SU-DHL-6 (cell line): ENCODE data around the gene OR6B2.

ENCODE experiments used
- H2AFZ ChIP-seq: fragments of 200-600 bp; sonication (generic); 2 replicates; pipeline ENCODE4 v1.6.1; 2014; ENCODE audit warnings: low read depth, mild to moderate bottlenecking, moderate library complexity, mixed read lengths, antibody characterized with exemption, low read length; ENCODE audit not compliant: severe bottlenecking
- H3F3A ChIP-seq: fragments of 200-600 bp; shearing (Covaris generic); 2 replicates; pipeline ENCODE4 v1.6.0; 2016; ENCODE audit warnings: antibody characterized with exemption, mild to moderate bottlenecking; ENCODE audit not compliant: insufficient read depth
- H3K27ac ChIP-seq: fragments of 200-600 bp; sonication (generic); 2 replicates; pipeline ENCODE4 v1.5.1; 2016; ENCODE audit warnings: low read depth, mild to moderate bottlenecking, low read length, moderate library complexity, mixed read lengths
- H3K27me3 ChIP-seq: fragments of 200-600 bp; sonication (generic), shearing (Covaris generic); 2 replicates; pipeline ENCODE4 v1.6.0; 2014; ENCODE audit warnings: mild to moderate bottlenecking, low read length
- H3K36me3 ChIP-seq: fragments of 200-600 bp; sonication (generic); 2 replicates; pipeline ENCODE4 v1.6.1; 2014; ENCODE audit warnings: mild to moderate bottlenecking, low read length, mixed read lengths
- H3K4me2 ChIP-seq: fragments of 300-600, 200-600 bp; shearing (Covaris generic), sonication (generic); 2 replicates; pipeline ENCODE4 v1.6.0; 2014; ENCODE audit warnings: low read length, low read depth, mild to moderate bottlenecking; ENCODE audit not compliant: poor library complexity, severe bottlenecking
- H3K4me3 ChIP-seq: fragments of 200-600 bp; sonication (generic); 2 replicates; pipeline ENCODE4 v1.5.1; 2014; ENCODE audit warnings: antibody characterized with exemption, low read length, mild to moderate bottlenecking, mixed read lengths; ENCODE audit not compliant: insufficient read depth, poor library complexity, severe bottlenecking
- H3K79me2 ChIP-seq: fragments of 200-600 bp; sonication (generic); 2 replicates; pipeline ENCODE4 v1.6.1; 2014; ENCODE audit warnings: mild to moderate bottlenecking, low read length, moderate library complexity; ENCODE audit not compliant: insufficient read depth
- H3K9ac ChIP-seq: fragments of 200-600 bp; sonication (generic); 2 replicates; pipeline ENCODE4 v1.7.0; 2014; ENCODE audit warnings: mild to moderate bottlenecking, low read length
- H3K9me2 ChIP-seq: fragments of 200-600 bp; sonication (generic); replicated peaks from 2 replicates; pipeline ENCODE4 v1.6.1; 2014; ENCODE audit warnings: low read length; ENCODE audit not compliant: insufficient read depth
- H3K9me3 ChIP-seq: fragments of 200-600 bp; sonication (generic); 2 replicates; pipeline ENCODE4 v1.6.1; 2014; ENCODE audit warnings: low read length, mixed read lengths; ENCODE audit not compliant: insufficient read depth
- H4K20me1 ChIP-seq: fragments of 200-600 bp; sonication (generic); 2 replicates; pipeline ENCODE4 v1.6.1; 2014; ENCODE audit warnings: low read depth, mild to moderate bottlenecking, antibody characterized with exemption, low read length, moderate library complexity, mixed read lengths
- CTCF ChIP-seq: fragments of 200-600 bp; sonication (generic); IDR thresholded peaks from one replicate; pipeline ENCODE4 v1.5.1; 2017; ENCODE audit warnings: antibody characterized with exemption, mild to moderate bottlenecking, low read length, moderate library complexity; ENCODE audit not compliant: insufficient read depth, poor library complexity, severe bottlenecking
- EZH2phosphoT487 ChIP-seq: fragments of 200-600 bp; sonication (generic), shearing (Covaris generic); conservative IDR thresholded peaks from 2 replicates; pipeline ENCODE4 v1.6.1; 2018; ENCODE audit warnings: mild to moderate bottlenecking, antibody characterized with exemption, low read length, moderate library complexity, mixed read lengths

OR6B2 gene

GRCh38 chr2:240068193-240068592, 38.0 kb upstream of the OR6B2 start:
- H3K9ac ChIP-seq, result no peak overlapping the region
- no peaks in the 10 kb centered on the region for H3K27me3 ChIP-seq
- no peaks in the 10 kb centered on the region for H4K20me1 ChIP-seq
- H3F3A ChIP-seq, result no peaks in the 10 kb centered on the region
- no peak overlapping the region for H2AFZ ChIP-seq
- no peak overlapping the region for H3K4me3 ChIP-seq
- H3K79me2 ChIP-seq, result no peaks in the 10 kb centered on the region
- no peaks in the 10 kb centered on the region for H3K9me2 ChIP-seq
- TF ChIP-seq EZH2phosphoT487 (no peak), CTCF (no peak)
- no peak overlapping the region for H3K27ac ChIP-seq
- H3K36me3 ChIP-seq, result no peaks in the 10 kb centered on the region
- no peak overlapping the region for H3K4me2 ChIP-seq
- H3K9me3 ChIP-seq, result no peaks in the 10 kb centered on the region

DNA sequence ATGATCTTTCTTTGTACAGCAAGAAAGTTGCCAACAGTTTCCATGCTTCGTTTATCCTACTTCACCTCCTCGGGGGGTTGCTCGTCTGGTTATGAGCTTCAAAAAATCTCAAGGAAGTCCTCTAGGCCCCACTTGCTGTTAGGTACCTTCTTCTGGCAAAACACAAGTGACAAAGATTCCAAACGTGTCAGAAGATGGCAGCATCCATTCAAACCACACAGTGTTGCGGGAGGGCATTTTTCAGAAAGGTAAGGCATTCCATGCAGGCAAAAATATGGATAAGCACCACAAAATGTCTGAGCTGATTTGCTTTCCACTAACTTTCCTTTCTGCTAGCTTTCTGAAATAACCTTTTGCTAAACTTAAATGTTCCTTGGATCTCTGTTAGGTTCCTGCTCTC, 36.3 kb upstream of the OR6B2 start:
- Histone ChIP-seq H2AFZ (no peak overlapping the region), H3K9me2 (no peaks in the 10 kb centered on the region), H3K9me3 (no peaks in the 10 kb centered on the region), H3K36me3 (no peaks in the 10 kb centered on the region), H3K27ac (no peak overlapping the region), H4K20me1 (no peaks in the 10 kb centered on the region), H3K79me2 (no peaks in the 10 kb centered on the region), H3K4me3 (no peak overlapping the region), H3K9ac (no peak overlapping the region), H3K27me3 (no peaks in the 10 kb centered on the region), H3K4me2 (no peak overlapping the region), H3F3A (no peaks in the 10 kb centered on the region)
- TF ChIP-seq CTCF, result no peak
- no peak for TF ChIP-seq EZH2phosphoT487

GRCh38 chr2:240064898-240065297, 34.7 kb upstream of the OR6B2 start:
- no peaks in the 10 kb centered on the region for H4K20me1 ChIP-seq
- H2AFZ ChIP-seq, result no peak overlapping the region
- no peaks in the 10 kb centered on the region for H3K36me3 ChIP-seq
- H3K4me3 ChIP-seq, result no peak overlapping the region
- H3K9me3 ChIP-seq, result no peaks in the 10 kb centered on the region
- no peak for TF ChIP-seq CTCF
- no peak for TF ChIP-seq EZH2phosphoT487
- no peak overlapping the region for H3K9ac ChIP-seq
- H3K27ac ChIP-seq, result no peak overlapping the region
- H3F3A ChIP-seq, result no peaks in the 10 kb centered on the region
- H3K9me2 ChIP-seq, result no peaks in the 10 kb centered on the region
- no peak overlapping the region for H3K4me2 ChIP-seq
- H3K27me3 ChIP-seq, result no peaks in the 10 kb centered on the region
- no peaks in the 10 kb centered on the region for H3K79me2 ChIP-seq
